PC-3 (cell line): Measurements from ENCODE around the gene STIM1. TPM values are rescaled to one million over a fixed set of nuclear protein-coding genes. Genes with fewer than 3 reads are reported as not detected.

Experiments
- ATAC-seq: fragments of 200-7000 bp; cut with Tn5 transposase; 2 replicates; pipeline ENCODE4 v1.9.1; 2020; ENCODE audit warnings: mild to moderate bottlenecking, moderate library complexity
- BruUV-seq: library from RNA; stranded (reverse); fragments of 400-500 nt; replicated peaks from 2 replicates; lab custom pipeline; 2021; lab: Mats Ljungman, UMichigan
- CTCF ChIA-PET: fragments of 300-600 bp; sonication (Branson Sonifier 250); formaldehyde crosslinking; loops from one replicate; lab custom pipeline; 2022; ENCODE audit warnings: antibody characterized with exemption; lab: Charles Lee
- POLR2A ChIA-PET: fragments of 300-600 bp; sonication (Branson Sonifier 250); formaldehyde crosslinking; loops from one replicate; lab custom pipeline; 2022; ENCODE audit warnings: antibody characterized with exemption; ENCODE audit not compliant: unreplicated experiment; lab: Charles Lee
- DNase-seq: peaks from one replicate; pipeline ENCODE4 v3.0.0-alpha.2; 2015
- H2AFZ ChIP-seq: fragments of 300-600 bp; sonication (generic); 2 replicates; pipeline ENCODE4 v1.6.0; 2016; ENCODE audit warnings: antibody characterized with exemption, low read length
- H3F3A ChIP-seq: fragments of 300-600 bp; sonication (generic); one replicate; pipeline ENCODE4 v1.6.0; 2017; ENCODE audit warnings: antibody characterized with exemption, low read length, control low read depth, mild to moderate bottlenecking; ENCODE audit not compliant: unreplicated experiment
- H3K27ac ChIP-seq: fragments of 300-600 bp; sonication (generic); 2 replicates; pipeline ENCODE4 v1.5.1; 2016; ENCODE audit warnings: mild to moderate bottlenecking, low read length
- H3K27me3 ChIP-seq: fragments of 300-600 bp; sonication (generic); 2 replicates; pipeline ENCODE4 v1.6.1; 2016; ENCODE audit warnings: low read length, mixed read lengths
- H3K36me3 ChIP-seq: fragments of 300-600 bp; sonication (generic); 2 replicates; pipeline ENCODE4 v1.6.1; 2016; ENCODE audit warnings: low read depth, mixed run types, low read length, mixed read lengths
- H3K4me1 ChIP-seq: fragments of 300-600 bp; sonication (generic); 2 replicates; pipeline ENCODE4 v1.5.1; 2016; ENCODE audit warnings: low read length; ENCODE audit not compliant: insufficient read depth
- H3K4me2 ChIP-seq: fragments of 300-600 bp; sonication (generic); 2 replicates; pipeline ENCODE4 v1.6.0; 2016; ENCODE audit warnings: low read length
- H3K4me3 ChIP-seq: fragments of 300-600 bp; sonication (generic); 2 replicates; pipeline ENCODE4 v1.5.1; 2016; ENCODE audit warnings: mild to moderate bottlenecking, low read length, mixed read lengths
- H3K79me2 ChIP-seq: fragments of 300-600 bp; sonication (generic); 2 replicates; pipeline ENCODE4 v1.6.1; 2017; ENCODE audit warnings: low read length, mixed read lengths
- H3K9ac ChIP-seq: fragments of 300-600 bp; sonication (generic); 2 replicates; pipeline ENCODE4 v1.6.0; 2016; ENCODE audit warnings: mild to moderate bottlenecking, low read length
- H3K9me2 ChIP-seq: fragments of 300-600 bp; sonication (generic); replicated peaks from 2 replicates; pipeline ENCODE4 v1.6.1; 2016; ENCODE audit warnings: mixed run types, low read length, mixed read lengths
- H3K9me3 ChIP-seq: fragments of 300-600 bp; sonication (generic); 2 replicates; pipeline ENCODE4 v1.6.1; 2016; ENCODE audit warnings: low read length, mixed read lengths
- H4K20me1 ChIP-seq: fragments of 300-600 bp; sonication (generic); 2 replicates; pipeline ENCODE4 v1.6.1; 2016; ENCODE audit warnings: low read length, mixed read lengths
- EZH2 ChIP-seq: fragments of 300-600 bp; sonication (generic); IDR thresholded peaks from one replicate; pipeline ENCODE4 v1.6.1; 2017; ENCODE audit warnings: antibody characterized with exemption, mild to moderate bottlenecking, low read length; ENCODE audit not compliant: unreplicated experiment
- EZH2phosphoT487 ChIP-seq: fragments of 300-600 bp; sonication (generic); IDR thresholded peaks from 2 replicates; pipeline ENCODE4 v1.6.1; 2018; ENCODE audit warnings: mild to moderate bottlenecking, antibody characterized with exemption, low read length, borderline replicate concordance
- intact Hi-C: fragments of 100-400 bp; cut with micrococcal nuclease; formaldehyde crosslinking; loops from 2 replicates; pipeline ENCODE4 v1.9.0; 2023
- total RNA-seq: library from RNA; depleted of rRNA; stranded (reverse); fragments of >200 nt; gene quantifications from 2 replicates; pipeline ENCODE4 v1.2.3, GENCODE V29; 2014
- TF ChIP-seq, protein P1 (sequence below): fragments of 300-600 bp; sonication (generic); conservative IDR thresholded peaks from 2 replicates; pipeline ENCODE4 v1.5.1; 2017; ENCODE audit warnings: antibody characterized with exemption, low read depth, mild to moderate bottlenecking, low read length

The STIM1 gene
- total RNA-seq, 1 experiment from 2014 or later: 22.8 TPM

DNA sequence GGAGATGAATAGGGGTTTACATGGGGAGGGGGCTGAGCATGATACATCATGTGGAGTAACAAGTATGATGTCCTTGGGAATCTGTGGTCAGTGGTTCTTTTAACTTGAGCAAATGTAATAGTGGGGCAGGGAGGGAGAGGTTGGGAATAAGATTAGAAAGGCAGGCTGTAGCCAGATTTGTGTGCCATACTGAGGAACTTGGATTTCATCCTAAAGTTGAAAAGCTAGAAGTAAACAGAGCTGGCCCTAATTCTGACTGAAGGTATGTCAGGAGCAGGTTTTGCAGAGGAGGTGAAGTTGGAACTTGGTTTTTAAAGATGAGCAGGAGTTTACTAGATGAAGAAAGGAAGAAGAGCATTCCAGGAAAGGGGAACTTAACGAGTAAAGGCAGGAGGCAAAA is 130.8 kb downstream of the STIM1 start:
- POLR2A ChIA-PET: no interaction called here
- Histone ChIP-seq H3K4me3 (no peak overlapping the region), H3K36me3 (no peaks in the 10 kb centered on the region), H2AFZ (no peak overlapping the region), H3K79me2 (no peaks in the 10 kb centered on the region), H3K27ac (no peak overlapping the region), H4K20me1 (no peaks in the 10 kb centered on the region), H3K9me2 (no peaks in the 10 kb centered on the region), H3K27me3 (no peaks in the 10 kb centered on the region), H3K9ac (no peak overlapping the region), H3K4me2 (no peak overlapping the region), H3K9me3 (no peaks in the 10 kb centered on the region), H3F3A (no peaks in the 10 kb centered on the region), H3K4me1 (no peaks in the 10 kb centered on the region)
- ATAC-seq (no peak), DNase-seq (no peak)
- no peak for TF ChIP-seq EZH2
- TF ChIP-seq, protein P1, sequence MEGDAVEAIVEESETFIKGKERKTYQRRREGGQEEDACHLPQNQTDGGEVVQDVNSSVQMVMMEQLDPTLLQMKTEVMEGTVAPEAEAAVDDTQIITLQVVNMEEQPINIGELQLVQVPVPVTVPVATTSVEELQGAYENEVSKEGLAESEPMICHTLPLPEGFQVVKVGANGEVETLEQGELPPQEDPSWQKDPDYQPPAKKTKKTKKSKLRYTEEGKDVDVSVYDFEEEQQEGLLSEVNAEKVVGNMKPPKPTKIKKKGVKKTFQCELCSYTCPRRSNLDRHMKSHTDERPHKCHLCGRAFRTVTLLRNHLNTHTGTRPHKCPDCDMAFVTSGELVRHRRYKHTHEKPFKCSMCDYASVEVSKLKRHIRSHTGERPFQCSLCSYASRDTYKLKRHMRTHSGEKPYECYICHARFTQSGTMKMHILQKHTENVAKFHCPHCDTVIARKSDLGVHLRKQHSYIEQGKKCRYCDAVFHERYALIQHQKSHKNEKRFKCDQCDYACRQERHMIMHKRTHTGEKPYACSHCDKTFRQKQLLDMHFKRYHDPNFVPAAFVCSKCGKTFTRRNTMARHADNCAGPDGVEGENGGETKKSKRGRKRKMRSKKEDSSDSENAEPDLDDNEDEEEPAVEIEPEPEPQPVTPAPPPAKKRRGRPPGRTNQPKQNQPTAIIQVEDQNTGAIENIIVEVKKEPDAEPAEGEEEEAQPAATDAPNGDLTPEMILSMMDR: no peak
- no peak for TF ChIP-seq EZH2phosphoT487
- BruUV-seq: no TSS peak
- intact Hi-C loops: no loop called here
- CTCF ChIA-PET: no interaction called here

DNA sequence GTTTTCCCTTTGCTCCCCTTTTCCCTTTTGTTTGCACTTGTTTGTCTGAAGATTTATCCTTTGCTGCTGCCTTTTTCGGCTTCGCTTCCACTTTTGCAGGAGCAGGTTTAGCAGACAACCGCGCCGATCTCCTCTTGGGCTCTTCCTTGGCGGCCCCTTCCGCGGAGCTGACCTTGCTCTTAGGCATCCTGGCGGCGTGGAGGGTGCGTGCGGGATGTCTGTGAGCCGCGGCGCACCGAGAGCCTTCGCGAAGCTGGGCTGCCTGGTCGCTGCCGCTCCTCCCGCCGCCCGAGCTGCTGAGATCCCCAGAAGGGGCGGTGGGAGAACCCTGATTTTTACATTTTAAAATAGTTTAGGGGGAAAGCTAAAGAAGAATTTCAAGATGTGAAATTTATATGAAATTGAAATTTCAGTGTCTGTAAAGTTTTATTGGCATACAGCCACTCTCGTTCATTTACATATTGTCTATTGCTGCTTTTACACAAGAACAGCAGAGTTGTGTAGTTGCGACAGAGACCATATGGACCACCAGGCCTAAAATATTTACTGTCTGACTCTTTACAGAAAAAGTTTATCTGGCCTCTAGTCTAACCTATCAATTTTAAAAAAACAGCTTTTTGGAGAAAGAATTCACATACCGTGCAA is 133.9 kb downstream of the STIM1 start:
- Histone ChIP-seq H3F3A (no peaks in the 10 kb centered on the region), H3K4me3 (no peak overlapping the region), H3K9me2 (no peaks in the 10 kb centered on the region), H3K9ac (no peak overlapping the region), H4K20me1 (no peaks in the 10 kb centered on the region), H3K79me2 (no peaks in the 10 kb centered on the region), H3K4me2 (no peak overlapping the region), H3K27ac (no peak overlapping the region), H3K9me3 (peaks cover 6% of the 10 kb centered on the region), H3K36me3 (peaks cover 4% of the 10 kb centered on the region; the same call in 1 of the 2 replicates), H3K4me1 (no peaks in the 10 kb centered on the region), H2AFZ (no peak overlapping the region), H3K27me3 (no peaks in the 10 kb centered on the region)
- TF ChIP-seq EZH2phosphoT487: no peak
- no peak for TF ChIP-seq EZH2
- TF ChIP-seq, protein P1: no peak
- ATAC-seq: no peak
- no peak for DNase-seq
- CTCF ChIA-PET: no interaction called here
- no TSS peak for BruUV-seq
- POLR2A ChIA-PET: no interaction called here
- intact Hi-C loops: no loop called here

DNA sequence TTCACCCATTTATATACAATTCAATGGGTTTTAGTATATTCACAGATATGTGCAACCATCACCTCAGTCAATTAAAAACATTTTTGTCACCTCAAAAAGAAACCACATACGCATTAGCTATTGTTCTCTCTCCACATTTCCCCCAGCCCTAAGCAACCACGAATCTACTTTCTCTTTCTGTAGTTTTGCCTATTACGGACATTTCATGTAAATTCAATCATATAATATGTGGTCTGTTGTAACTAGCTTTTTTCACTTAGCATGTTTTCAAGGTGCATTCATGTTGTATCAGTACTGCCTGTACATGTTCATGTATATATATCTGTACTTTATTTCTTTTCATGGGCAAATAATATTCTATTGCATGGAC is 134.4 kb downstream of the STIM1 start:
- ChIA-PET CTCF (no interaction called here), POLR2A (no interaction called here)
- no TSS peak for BruUV-seq
- H3K79me2 ChIP-seq: no peaks in the 10 kb centered on the region
- no peak overlapping the region for H2AFZ ChIP-seq
- no peak overlapping the region for H3K9ac ChIP-seq
- H3K9me2 ChIP-seq: no peaks in the 10 kb centered on the region
- TF ChIP-seq, protein P1: no peak
- TF ChIP-seq EZH2phosphoT487 (no peak), EZH2 (no peak)
- H3K9me3 ChIP-seq: peaks cover 10% of the 10 kb centered on the region
- H3K4me1 ChIP-seq: no peaks in the 10 kb centered on the region
- peaks cover 4% of the 10 kb centered on the region; the same call in 1 of the 2 replicates for H3K36me3 ChIP-seq
- no peak overlapping the region for H3K4me2 ChIP-seq
- H3F3A ChIP-seq: no peaks in the 10 kb centered on the region
- no peaks in the 10 kb centered on the region for H4K20me1 ChIP-seq
- intact Hi-C loops: no loop called here
- ATAC-seq (no peak), DNase-seq (no peak)
- no peak overlapping the region for H3K4me3 ChIP-seq
- H3K27me3 ChIP-seq: no peaks in the 10 kb centered on the region
- H3K27ac ChIP-seq: no peak overlapping the region
